WTC11 (cell line): ENCODE data around the gene SFI1.

Experiments used
- CREM ChIP-seq: sonication (generic); formaldehyde crosslinking; IDR thresholded peaks from 2 replicates; pipeline ENCODE4 v1.8.1; 2022; ENCODE audit warnings: mild to moderate bottlenecking, missing genetic modification reagents, moderate library complexity
- ZNF232 ChIP-seq: sonication (generic); formaldehyde crosslinking; IDR thresholded peaks from 2 replicates; pipeline ENCODE4 v1.8.0; 2022; ENCODE audit warnings: mild to moderate bottlenecking, missing genetic modification reagents

GRCh38 chr22:31613904-31614296 lies 117.6 kb downstream of the SFI1 start:
- TF ChIP-seq CREM (CRISPR knock-in tag) (no peak), ZNF232 (CRISPR knock-in tag) (no peak)
